ENCODE results near the gene ATP6V0A1. TPM values are rescaled to one million over a fixed set of nuclear protein-coding genes. Genes with fewer than 3 reads are reported as not detected.

Gene ATP6V0A1
- total and polyA plus RNA-seq, 2 experiments from 2014 or later, result 23.9 to 42.3 TPM

- Histone ChIP-seq H3K36me3 (ENCODE audit: insufficient read depth) (no peaks in the 10 kb centered on the region), H3K27ac (ENCODE audit: low read depth) (0 out of 2 replicates have a peak overlapping the region, but pooled peaks have one; percentile 57), H2AFZ (no peak overlapping the region), H3F3A (replicated peaks; ENCODE audit: low read depth) (peaks cover 24% of the 10 kb centered on the region; the same call in 1 of the 2 replicates), H3K4me3 (peak overlapping the region; percentile 68), H3K27me3 (ENCODE audit: insufficient read depth) (peaks cover 32% of the 10 kb centered on the region), H4K20me1 (replicated peaks; ENCODE audit: insufficient read depth) (no peaks in the 10 kb centered on the region), H3K4me2 (peak overlapping the region; percentile 74), H3K9me2 (ENCODE audit: insufficient read depth) (no peaks in the 10 kb centered on the region), H3K79me2 (replicated peaks; ENCODE audit: insufficient read depth) (no peaks in the 10 kb centered on the region), H3K4me1 (ENCODE audit: insufficient read depth) (peaks cover 18% of the 10 kb centered on the region)
- Mint-ChIP-seq H3K36me3 (ENCODE audit: low read depth) (peaks cover 14% of the 10 kb centered on the region), H3K4me1 (peaks cover 18% of the 10 kb centered on the region), H3K4me3 (peak overlapping the region; percentile 70), H3K27me3 (ENCODE audit: insufficient read depth, low read depth, poor library complexity) (peaks cover 16% of the 10 kb centered on the region), H3K9me3 (no peaks in the 10 kb centered on the region; the same call in 2 of the 3 replicates), H3K27ac (no peak overlapping the region)
- peak; percentile 10 for ATAC-seq
- TF ChIP-seq ZNF462 (CRISPR knock-in tag; IDR thresholded peaks at IDR 0.05) (no peak), STAT1 (IDR thresholded peaks at IDR 0.05; ENCODE audit: unreplicated experiment) (no peak), CREB1 (CRISPR knock-in tag; IDR thresholded peaks at IDR 0.05; ENCODE audit: low read depth) (peak; percentile 3; the same call in 1 of the 2 replicates), ZNF331 (CRISPR knock-in tag; IDR thresholded peaks at IDR 0.05; ENCODE audit: low read depth) (no peak), JUNB (IDR thresholded peaks at IDR 0.05; ENCODE audit: unreplicated experiment) (no peak), EZH2phosphoT487 (IDR thresholded peaks at IDR 0.05; ENCODE audit: unreplicated experiment) (no peak)
- no peak for DNase-seq (ENCODE audit: low spot score)
These were observed 76.7 kb downstream of the ATP6V0A1 start for GRCh38 chr17:42535155-42536047.

All from GM23338 (cell line).